HEK293 (cell line): Measurements from ENCODE around the gene PRUNE2.

Experiments used
- CTCF ChIA-PET: fragments of 350-600 bp; formaldehyde crosslinking; extraction: SDS; loops from one replicate; lab custom pipeline; 2021; ENCODE audit warnings: antibody characterized with exemption; lab: Yijun Ruan, JAX
- POLR2A ChIA-PET: fragments of 300-600 bp; formaldehyde crosslinking; extraction: SDS; loops from one replicate; lab custom pipeline; 2020; ENCODE audit warnings: antibody characterized with exemption, inconsistent platforms; lab: Yijun Ruan, JAX
- H3K27ac ChIP-seq: fragments of 200-500 bp; sonication (Bioruptor generic); 2 replicates; pipeline ENCODE4 v1.5.1; 2014; ENCODE audit warnings: low read depth, low read length, control low read depth, inconsistent platforms; ENCODE audit errors: extremely low read depth
- H3K36me3 ChIP-seq, 2 experiments: fragments of 200-500 bp in 1 of 2; sonication (Bioruptor generic) in 1 of 2; 1 replicate in 1 of 2; 2 replicates in 1 of 2; pipeline ENCODE4 v1.5.1; 2014 to 2017; ENCODE audit warnings: inconsistent platforms in 2 of 2, low read length in 2 of 2; ENCODE audit not compliant: control insufficient read depth in 2 of 2, insufficient read depth in 1 of 2
- H3K4me1 ChIP-seq: fragments of 200-500 bp; sonication (Bioruptor generic); 2 replicates; pipeline ENCODE4 v1.5.1; 2014; ENCODE audit warnings: mild to moderate bottlenecking, low read length, inconsistent platforms; ENCODE audit not compliant: control insufficient read depth, insufficient read depth
- H3K4me3 ChIP-seq: 2 replicates; pipeline ENCODE4 v1.5.1; 2011; ENCODE audit warnings: low read depth, mild to moderate bottlenecking, control low read depth, low read length, moderate library complexity
- H3K9me3 ChIP-seq: fragments of 200-500 bp; sonication (Bioruptor generic); 2 replicates; pipeline ENCODE4 v1.5.1; 2014; ENCODE audit warnings: low read depth, low read length, inconsistent platforms; ENCODE audit not compliant: control insufficient read depth, insufficient read depth
- KLF1 ChIP-seq: fragments of 450-650 bp; formaldehyde crosslinking; IDR thresholded peaks from 2 replicates; pipeline ENCODE4 v1.5.1; 2016; ENCODE audit warnings: missing biosample characterization, missing genetic modification characterization
- KLF17 ChIP-seq: fragments of 450-650 bp; formaldehyde crosslinking; IDR thresholded peaks from 2 replicates; pipeline ENCODE4 v1.5.1; 2016; ENCODE audit warnings: missing biosample characterization, missing genetic modification characterization
- PBX3 ChIP-seq: sonication (generic); formaldehyde crosslinking; IDR thresholded peaks from 2 replicates; pipeline ENCODE4 v1.8.1; 2022; ENCODE audit warnings: mild to moderate bottlenecking, moderate library complexity, missing genetic modification reagents
- PRDM1 ChIP-seq: fragments of 450-650 bp; formaldehyde crosslinking; IDR thresholded peaks from 2 replicates; pipeline ENCODE4; 2016; ENCODE audit warnings: missing biosample characterization, missing genetic modification characterization
- PRDM2 ChIP-seq: fragments of 450-650 bp; formaldehyde crosslinking; IDR thresholded peaks from 2 replicates; pipeline ENCODE4 v1.5.1; 2016; ENCODE audit warnings: missing biosample characterization, missing genetic modification characterization, borderline replicate concordance
- WT1 ChIP-seq: fragments of 450-650 bp; formaldehyde crosslinking; IDR thresholded peaks from 2 replicates; pipeline ENCODE4 v1.5.1; 2016; ENCODE audit warnings: missing biosample characterization, missing genetic modification characterization
- YY1 ChIP-seq: fragments of 450-650 bp; formaldehyde crosslinking; IDR thresholded peaks from 2 replicates; pipeline ENCODE4 v1.5.1; 2018; ENCODE audit warnings: missing biosample characterization, missing genetic modification characterization
- ZFP41 ChIP-seq: fragments of 450-650 bp; formaldehyde crosslinking; IDR thresholded peaks from 2 replicates; pipeline ENCODE4 v1.5.1; 2016; ENCODE audit warnings: missing biosample characterization, missing genetic modification characterization, borderline replicate concordance
- ZIC2 ChIP-seq: fragments of 450-650 bp; formaldehyde crosslinking; IDR thresholded peaks from 2 replicates; pipeline ENCODE4 v1.5.1; 2016; ENCODE audit warnings: missing biosample characterization, missing genetic modification characterization
- ZNF133 ChIP-seq: fragments of 450-650 bp; formaldehyde crosslinking; IDR thresholded peaks from 2 replicates; pipeline ENCODE4 v1.5.1; 2016; ENCODE audit warnings: missing biosample characterization, missing genetic modification characterization
- ZNF155 ChIP-seq: fragments of 450-650 bp; formaldehyde crosslinking; IDR thresholded peaks from 2 replicates; pipeline ENCODE4 v1.5.1; 2016; ENCODE audit warnings: missing biosample characterization, missing genetic modification characterization
- ZNF2 ChIP-seq: fragments of 450-650 bp; formaldehyde crosslinking; IDR thresholded peaks from 2 replicates; pipeline ENCODE4 v1.5.1; 2016; ENCODE audit warnings: missing biosample characterization, missing genetic modification characterization
- ZNF561 ChIP-seq: fragments of 450-650 bp; IDR thresholded peaks from 2 replicates; pipeline ENCODE4 v1.5.1; 2018; ENCODE audit warnings: missing biosample characterization, missing genetic modification characterization, borderline replicate concordance
- ZNF792 ChIP-seq: fragments of 450-650 bp; formaldehyde crosslinking; IDR thresholded peaks from 2 replicates; pipeline ENCODE4 v1.5.1; 2016; ENCODE audit warnings: missing biosample characterization, missing genetic modification characterization
- ZSCAN30 ChIP-seq: fragments of 450-650 bp; IDR thresholded peaks from 2 replicates; pipeline ENCODE4 v1.5.1; 2018; ENCODE audit warnings: missing biosample characterization, mild to moderate bottlenecking, missing genetic modification characterization, moderate library complexity

The PRUNE2 gene

GRCh38 chr9:76576344-76576743 is 329.6 kb downstream of the PRUNE2 start:
- H3K27ac ChIP-seq: no peak overlapping the region
- H3K36me3 ChIP-seq: no peaks in the 10 kb centered on the region
- H3K9me3 ChIP-seq: no peaks in the 10 kb centered on the region
- ChIA-PET CTCF (interaction anchor here (0.6 kb wide), 1 partner anchor 91 kb away, joined by 3 read pairs; no protein-coding TSS in a partner anchor), POLR2A (no interaction called here)
- no peaks in the 10 kb centered on the region for H3K4me1 ChIP-seq
- no peak overlapping the region for H3K4me3 ChIP-seq
- TF ChIP-seq PRDM1 (tag by site-specific recombination): no peak
- TF ChIP-seq ZNF155 (tag by site-specific recombination): no peak
- no peak for TF ChIP-seq ZIC2 (tag by site-specific recombination)
- TF ChIP-seq ZNF133 (tag by site-specific recombination): no peak
- no peak for TF ChIP-seq KLF1 (tag by site-specific recombination)
- no peak for TF ChIP-seq YY1
- TF ChIP-seq PBX3: no peak
- TF ChIP-seq ZNF561 (tag by site-specific recombination): no peak
- no peak for TF ChIP-seq WT1 (tag by site-specific recombination)
- no peak for TF ChIP-seq PRDM2 (tag by site-specific recombination)
- TF ChIP-seq ZNF792: no peak
- no peak for TF ChIP-seq ZSCAN30

GRCh38 chr9:76575761-76576160 is 330.2 kb downstream of the PRUNE2 start:
- no peak for TF ChIP-seq ZFP41
- TF ChIP-seq KLF17 (tag by site-specific recombination): no peak
- TF ChIP-seq ZNF2 (tag by site-specific recombination): no peak
- Histone ChIP-seq H3K27ac (no peak overlapping the region), H3K9me3 (no peaks in the 10 kb centered on the region)

More at GRCh38 chr9:76575761-76576160, 330.2 kb downstream of the PRUNE2 start:
- Histone ChIP-seq H3K4me3 (no peak overlapping the region), H3K36me3 (no peaks in the 10 kb centered on the region), H3K4me1 (no peaks in the 10 kb centered on the region)
- ChIA-PET POLR2A (no interaction called here), CTCF (interaction anchor here (0.6 to 1.1 kb wide), 2 partner anchors 11 to 91 kb away, joined by 3 to 4 read pairs; no protein-coding TSS in a partner anchor)
